Pulmonary artery endothelial cell (primary cell): Measurements from ENCODE around the gene COL6A1. TPM values are rescaled to one million over a fixed set of nuclear protein-coding genes. Genes with fewer than 3 reads are reported as not detected.
"Not testable (repeated sequence)": the region's sequence is repeated elsewhere in the genome, so short reads cannot be mapped to it uniquely, and the experiment has no call there.

Source experiments
- DNase-seq: peaks from one replicate; pipeline ENCODE4 v3.0.0-alpha.2; 2011; ENCODE audit warnings: low read depth, low spot score
- total RNA-seq: library from RNA; depleted of rRNA; stranded (reverse); fragments of >200 nt; gene quantifications from 2 replicates; pipeline ENCODE4 v1.2.3, GENCODE V29; 2014

COL6A1 gene
- total RNA-seq, 1 donor from 2014 or later, result 18.7 TPM

DNA sequence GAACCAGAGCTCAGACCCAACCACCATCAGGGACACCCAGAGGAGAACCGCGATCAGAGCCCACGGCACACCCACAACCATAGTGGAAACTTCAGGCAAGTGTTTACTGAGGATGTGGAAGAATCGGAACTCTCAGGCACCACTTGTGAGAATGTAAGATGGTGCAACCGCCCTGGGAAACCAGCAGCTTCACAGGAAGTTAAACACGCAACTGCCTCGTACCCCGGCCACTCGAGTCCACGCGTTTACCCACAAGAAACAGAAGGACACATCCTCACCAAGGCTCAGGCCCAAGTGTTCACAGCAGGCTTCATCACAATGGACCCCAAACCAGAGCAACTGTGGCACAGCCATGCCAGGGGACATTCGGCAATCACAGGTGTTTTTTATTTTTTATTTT is 64.9 kb downstream of the COL6A1 start:
- DNase-seq, result no peak

DNA sequence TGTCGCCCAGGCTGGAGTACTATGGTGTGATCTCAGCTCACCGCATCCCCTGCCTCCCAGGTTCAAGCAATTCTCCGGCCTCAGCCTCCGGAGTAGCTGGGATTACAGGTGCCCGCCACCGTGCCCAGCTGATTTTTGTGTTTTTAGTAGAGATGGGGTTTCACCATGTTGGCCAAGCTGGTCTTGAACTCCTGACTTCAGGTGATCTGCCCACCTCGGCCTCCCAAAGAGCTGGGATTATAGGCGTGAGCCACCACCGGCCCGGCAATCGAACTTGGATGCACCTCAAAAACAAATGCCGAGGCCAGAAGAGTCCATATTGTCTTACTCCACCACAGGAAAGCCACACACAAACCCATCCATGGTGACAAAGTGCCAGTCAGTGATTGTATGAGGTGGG is 65.3 kb downstream of the COL6A1 start:
- not testable (repeated sequence) for DNase-seq

DNA sequence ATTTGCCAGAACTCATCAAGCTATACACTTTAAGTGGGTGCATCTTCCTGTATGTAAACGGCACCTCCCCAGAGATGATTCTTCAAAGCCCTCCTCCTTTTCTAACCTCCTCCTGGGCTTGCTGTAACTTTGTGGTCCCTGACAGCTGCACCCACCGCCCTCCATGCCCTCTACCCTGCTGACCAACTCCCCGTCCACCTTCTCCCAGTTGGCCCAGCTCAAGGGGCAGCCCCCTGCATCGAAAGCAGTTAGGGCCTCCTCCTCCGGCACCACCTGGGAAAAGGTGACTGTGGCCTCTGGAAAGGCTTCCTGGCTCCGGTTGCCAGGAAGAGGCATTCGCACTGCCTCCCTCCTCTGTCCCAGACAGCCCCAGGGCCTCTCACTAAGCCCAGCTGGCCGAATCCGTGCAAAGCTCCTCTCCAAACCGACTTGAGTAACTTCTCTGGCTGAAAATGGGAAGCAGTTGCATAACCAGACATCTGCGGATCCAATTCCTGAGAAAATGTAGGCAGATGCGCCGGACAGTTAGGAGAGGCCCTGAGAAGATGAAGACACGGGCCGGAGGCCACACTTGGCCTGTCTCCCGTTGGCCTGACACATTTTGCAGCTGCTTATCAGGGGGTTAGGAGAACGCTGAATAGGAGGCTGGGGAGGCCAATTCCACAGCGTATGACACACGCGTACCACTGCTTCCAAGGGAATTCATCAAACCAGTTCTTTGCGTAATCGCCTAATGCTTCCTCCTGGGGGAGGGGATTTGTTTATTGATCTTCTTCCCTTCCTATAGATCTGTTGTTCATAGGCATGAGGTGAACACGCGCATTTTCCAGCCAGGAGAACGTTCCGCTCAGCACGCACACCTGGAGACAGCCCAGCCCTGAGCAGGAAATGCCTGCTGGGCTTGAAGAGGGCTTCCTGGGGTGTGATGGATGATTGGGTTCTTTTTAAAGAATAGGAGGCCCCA is 67.6 kb downstream of the COL6A1 start:
- no peak for DNase-seq

DNA sequence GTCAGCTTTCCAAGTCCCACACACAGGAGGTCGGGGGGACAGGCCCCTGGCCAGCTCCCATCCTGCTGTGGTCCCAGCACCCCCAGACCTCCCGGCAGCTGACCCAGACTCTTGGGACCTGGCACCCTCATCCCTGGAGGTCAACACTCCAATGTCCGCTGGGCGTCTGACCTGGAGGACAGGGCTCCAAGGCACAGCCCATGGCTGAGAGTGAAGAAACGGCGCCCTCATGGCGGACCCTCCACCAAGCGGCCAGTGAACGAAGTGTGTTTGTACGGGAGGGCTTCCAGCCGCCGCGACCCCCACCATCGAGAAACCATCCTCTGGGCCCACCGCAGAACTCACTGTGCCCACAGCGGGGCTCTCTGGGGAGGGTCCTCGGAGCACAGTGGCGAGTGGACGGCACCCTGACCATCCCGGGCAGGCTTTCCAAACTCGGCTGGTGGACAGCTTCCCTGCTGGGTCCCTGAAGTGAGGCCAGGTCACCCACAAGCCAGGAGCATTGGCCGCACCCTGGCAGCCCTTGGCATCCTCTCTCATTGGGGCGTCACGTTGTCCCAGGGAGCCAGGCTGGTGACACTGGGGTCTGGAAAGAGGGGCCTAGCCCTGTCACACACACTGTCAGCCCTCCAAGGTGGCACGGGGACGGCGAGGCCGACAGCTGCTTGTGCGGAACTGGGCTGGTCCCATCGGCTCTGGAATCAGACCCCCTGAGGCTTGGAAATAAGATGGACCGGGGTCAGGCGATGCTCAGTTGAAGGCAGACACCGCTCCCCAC is 68.5 kb downstream of the COL6A1 start:
- no peak for DNase-seq

DNA sequence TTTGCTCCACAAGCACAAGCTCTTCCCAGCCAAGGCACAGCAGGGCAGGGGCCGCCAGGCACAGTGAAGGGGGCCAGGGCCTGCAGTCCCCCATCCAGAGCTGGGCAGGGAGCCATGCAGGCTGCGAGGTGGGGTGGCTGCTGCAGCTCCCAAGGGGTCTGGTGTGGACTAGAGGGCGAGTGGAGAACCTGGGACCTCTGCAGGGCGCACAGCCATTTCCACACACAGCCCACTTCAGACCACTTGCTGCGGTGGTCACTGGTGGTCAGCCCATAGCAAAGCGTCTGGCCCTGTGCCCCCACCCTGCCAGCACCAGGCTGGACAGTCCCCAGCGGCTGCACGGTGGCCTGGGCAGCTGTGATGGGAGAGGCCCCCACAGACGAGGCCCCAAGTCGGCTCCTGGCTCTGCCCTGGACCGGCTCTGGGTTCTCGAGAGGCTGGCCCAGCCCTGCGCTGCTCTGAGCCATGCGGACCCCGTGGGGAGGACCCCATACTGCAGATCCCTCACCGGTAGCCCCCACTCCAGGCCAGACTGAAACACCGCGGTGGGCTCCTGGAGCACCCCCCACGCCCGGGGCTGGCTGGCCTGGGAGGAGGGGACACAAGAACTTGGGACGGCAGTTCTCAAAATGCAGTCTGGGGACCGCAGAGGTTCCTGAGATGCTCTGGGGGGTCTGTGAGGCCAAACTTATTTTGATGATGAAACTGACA is 69.3 kb downstream of the COL6A1 start:
- no peak for DNase-seq

GRCh38 chr21:46051379-46051770 is 69.8 kb downstream of the COL6A1 start:
- no peak for DNase-seq

GRCh38 chr21:46051821-46052675 is 70.5 kb downstream of the COL6A1 start:
- DNase-seq, result no peak

DNA sequence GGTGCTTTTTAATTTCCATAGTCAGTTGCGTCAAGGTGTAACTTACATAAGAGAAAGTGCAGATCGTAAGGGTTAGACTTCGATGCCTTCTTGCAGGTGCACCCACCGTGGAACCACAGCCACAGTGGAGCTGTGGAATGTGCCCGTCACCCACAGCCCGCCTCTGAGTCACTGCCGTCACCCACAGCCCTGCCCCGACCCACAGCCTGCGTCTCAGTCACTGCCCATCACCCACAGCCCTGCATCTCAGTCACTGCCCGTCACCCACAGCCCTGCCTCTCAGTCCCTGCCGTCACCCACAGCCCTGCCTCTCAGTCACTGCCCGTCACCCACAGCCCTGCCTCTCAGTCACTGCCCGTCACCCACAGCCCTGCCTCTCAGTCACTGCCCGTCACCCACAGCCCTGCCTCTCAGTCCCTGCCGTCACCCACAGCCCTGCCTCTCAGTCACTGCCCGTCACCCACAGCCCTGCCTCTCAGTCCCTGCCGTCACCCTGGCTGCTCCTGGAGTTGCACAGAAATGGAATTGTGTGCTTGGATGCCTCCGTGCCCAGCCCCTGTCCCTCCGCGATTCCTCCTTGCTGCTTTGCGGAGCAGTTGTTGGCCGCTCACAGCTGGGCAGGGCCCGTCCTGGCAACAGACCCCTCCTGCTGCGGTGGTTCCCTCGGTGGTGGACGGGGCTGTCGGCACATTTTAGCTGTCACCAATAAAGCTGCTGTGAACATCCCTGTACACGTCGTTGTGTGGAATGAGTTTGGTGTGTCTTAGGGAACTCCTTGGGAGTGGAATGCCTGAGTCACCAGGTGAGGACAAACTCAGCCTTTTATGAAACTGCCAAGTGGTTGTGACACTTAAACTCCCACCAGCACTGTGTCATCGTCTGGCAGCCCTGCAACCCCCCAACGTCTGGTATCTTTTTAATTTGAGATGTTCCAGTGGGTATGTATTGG is 71.4 kb downstream of the COL6A1 start:
- no peak for DNase-seq

DNA sequence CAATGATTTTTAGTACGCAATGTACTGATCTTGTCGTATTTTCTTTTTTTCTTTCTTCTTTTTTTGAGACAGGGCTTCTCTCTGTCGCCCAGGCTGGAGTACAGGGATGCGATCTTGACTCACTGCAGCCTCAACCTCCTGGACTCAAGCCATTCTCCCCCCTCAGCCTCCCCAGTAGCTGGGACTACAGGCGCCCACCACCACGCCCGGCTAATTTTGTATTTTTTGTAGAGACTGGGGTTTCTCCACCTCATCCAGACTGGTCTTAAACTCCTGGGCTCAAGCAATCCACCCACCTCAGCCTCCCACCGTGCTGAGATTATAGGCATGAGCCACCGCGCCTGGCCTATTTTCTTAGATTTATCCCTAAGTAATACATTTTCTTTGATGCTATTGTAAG is 72.5 kb downstream of the COL6A1 start:
- DNase-seq, result no peak

DNA sequence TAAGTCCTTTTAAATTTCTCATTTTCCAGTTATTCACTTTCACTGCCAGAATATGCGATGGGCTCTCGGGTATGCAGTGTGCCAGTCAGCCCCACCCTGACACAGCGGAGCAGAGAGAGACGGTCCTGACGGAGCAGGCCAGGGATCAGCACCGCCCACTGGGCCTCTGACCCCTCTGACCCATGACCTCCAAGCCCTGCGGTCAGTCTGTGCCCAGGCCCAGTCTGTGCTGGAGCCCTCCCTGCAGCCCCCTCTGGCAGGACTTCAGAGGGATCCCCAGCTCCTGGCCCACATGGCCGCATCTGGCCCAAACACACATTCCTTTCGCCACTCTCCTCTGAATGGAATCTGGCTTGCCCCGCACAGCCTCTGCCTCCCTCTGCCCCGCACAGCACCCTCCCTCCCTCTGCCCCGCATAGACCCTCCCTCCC is 72.9 kb downstream of the COL6A1 start:
- no peak for DNase-seq

Other genes starting within 250 kb of the COL6A1 start
- gene COL6A2, start 116.3 kb downstream of the COL6A1 start, total RNA-seq, result 0.21 and 1.2 TPM in 2 replicates
- 0.25 TPM in 1 of 2 replicates, not detected in the other for gene FTCD, start 173.8 kb downstream of the COL6A1 start, total RNA-seq
- gene SPATC1L, start 202.7 kb downstream of the COL6A1 start, total RNA-seq, result 6.9 and 7.5 TPM in 2 replicates
- 69.8 and 101 TPM in 2 replicates for gene LSS, start 247.0 kb downstream of the COL6A1 start, total RNA-seq